Measurements from ENCODE around the gene PCNT. TPM values are rescaled to one million over a fixed set of nuclear protein-coding genes. Genes with fewer than 3 reads are reported as not detected.

The PCNT gene
- total RNA-seq, 4 donors from 2014 or later, result 20.6 to 43.0 (median 25.5) TPM

- TF ChIP-seq, protein P1, sequence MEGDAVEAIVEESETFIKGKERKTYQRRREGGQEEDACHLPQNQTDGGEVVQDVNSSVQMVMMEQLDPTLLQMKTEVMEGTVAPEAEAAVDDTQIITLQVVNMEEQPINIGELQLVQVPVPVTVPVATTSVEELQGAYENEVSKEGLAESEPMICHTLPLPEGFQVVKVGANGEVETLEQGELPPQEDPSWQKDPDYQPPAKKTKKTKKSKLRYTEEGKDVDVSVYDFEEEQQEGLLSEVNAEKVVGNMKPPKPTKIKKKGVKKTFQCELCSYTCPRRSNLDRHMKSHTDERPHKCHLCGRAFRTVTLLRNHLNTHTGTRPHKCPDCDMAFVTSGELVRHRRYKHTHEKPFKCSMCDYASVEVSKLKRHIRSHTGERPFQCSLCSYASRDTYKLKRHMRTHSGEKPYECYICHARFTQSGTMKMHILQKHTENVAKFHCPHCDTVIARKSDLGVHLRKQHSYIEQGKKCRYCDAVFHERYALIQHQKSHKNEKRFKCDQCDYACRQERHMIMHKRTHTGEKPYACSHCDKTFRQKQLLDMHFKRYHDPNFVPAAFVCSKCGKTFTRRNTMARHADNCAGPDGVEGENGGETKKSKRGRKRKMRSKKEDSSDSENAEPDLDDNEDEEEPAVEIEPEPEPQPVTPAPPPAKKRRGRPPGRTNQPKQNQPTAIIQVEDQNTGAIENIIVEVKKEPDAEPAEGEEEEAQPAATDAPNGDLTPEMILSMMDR (IDR thresholded peaks at IDR 0.05; ENCODE audit: low read depth), result no peak
Measured at GRCh38 chr21:46286648-46287002, 37.3 kb upstream of the PCNT start.

- TF ChIP-seq, protein P1 (IDR thresholded peaks at IDR 0.05; ENCODE audit: low read depth), result no peak
Measured at GRCh38 chr21:46287541-46287940, 36.4 kb upstream of the PCNT start.

- TF ChIP-seq, protein P1 (IDR thresholded peaks at IDR 0.05; ENCODE audit: low read depth), result no peak
Measured at GRCh38 chr21:46289655-46290179, 34.2 kb upstream of the PCNT start.

DNA sequence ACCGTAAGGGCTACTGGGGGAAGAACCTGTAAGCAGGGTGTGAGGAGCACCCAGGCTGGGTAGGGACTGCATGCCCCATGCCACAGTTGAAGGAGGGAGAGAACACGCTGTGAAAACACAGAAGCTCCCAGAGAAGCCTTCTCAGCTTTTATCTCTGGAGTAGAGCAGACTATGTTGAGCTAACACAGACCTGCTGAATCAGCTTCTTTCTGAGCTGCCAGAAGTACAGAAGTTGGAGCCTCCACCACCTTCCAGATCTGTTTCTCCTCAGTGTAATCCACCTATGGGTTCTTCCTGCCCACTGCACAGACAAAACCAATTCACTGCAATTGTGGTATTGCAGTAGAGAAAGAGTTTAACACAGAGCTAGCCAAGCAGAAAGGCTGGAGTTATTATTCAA lies 32.4 kb upstream of the PCNT start:
- TF ChIP-seq, protein P1 (IDR thresholded peaks at IDR 0.05; ENCODE audit: low read depth), result no peak

- TF ChIP-seq, protein P1 (IDR thresholded peaks at IDR 0.05; ENCODE audit: low read depth), result no peak
Measured at GRCh38 chr21:46294647-46295176, 29.2 kb upstream of the PCNT start.

GRCh38 chr21:46295177-46295770 lies 28.7 kb upstream of the PCNT start:
- TF ChIP-seq, protein P1 (IDR thresholded peaks at IDR 0.05; ENCODE audit: low read depth), result no peak

- TF ChIP-seq, protein P1 (IDR thresholded peaks at IDR 0.05; ENCODE audit: low read depth), result no peak
Measured at GRCh38 chr21:46295996-46296752, 27.8 kb upstream of the PCNT start.
